Measurements from ENCODE around the gene PDIA5. TPM values are rescaled to one million over a fixed set of nuclear protein-coding genes. Genes with fewer than 3 reads are reported as not detected.

The PDIA5 gene
- total RNA-seq, 1 experiment from 2014 or later = 24.3 TPM

GRCh38 chr3:123038751-123039150 lies 28.1 kb upstream of the PDIA5 start:
- Histone ChIP-seq H2BK15ac (ENCODE audit: low read depth, low read length) (no peak overlapping the region), H3K9ac (ENCODE audit: extremely low read depth, insufficient read length, low read length) (no peak overlapping the region), H3K4ac (ENCODE audit: low read depth, low read length) (no peak overlapping the region), H3K18ac (ENCODE audit: insufficient read length, low read depth, low read length) (no peak overlapping the region), H3K4me1 (ENCODE audit: insufficient read depth, low read length) (peaks cover 2% of the 10 kb centered on the region; the same call in 1 of the 2 replicates), H2BK120ac (ENCODE audit: low read depth, low read length, poor library complexity, severe bottlenecking) (no peak overlapping the region), H3K4me2 (ENCODE audit: insufficient read depth, insufficient read length, low read length) (no peak overlapping the region), H3K79me1 (ENCODE audit: insufficient read depth, low read depth, low read length, poor library complexity, severe bottlenecking) (no peaks in the 10 kb centered on the region), H3K23me2 (ENCODE audit: insufficient read length, low read depth, low read length, poor library complexity, severe bottlenecking) (no peaks in the 10 kb centered on the region), H3K27ac (ENCODE audit: insufficient read length, low read depth, low read length) (no peak overlapping the region), H2AK5ac (ENCODE audit: insufficient read length, low read length) (no peak overlapping the region), H3K14ac (ENCODE audit: insufficient read depth, low read length) (no peak overlapping the region), H4K20me1 (ENCODE audit: control insufficient read depth, insufficient read depth, insufficient read length) (no peaks in the 10 kb centered on the region), H4K91ac (ENCODE audit: insufficient read length, low read depth, low read length) (no peak overlapping the region), H2BK5ac (ENCODE audit: insufficient read length, low read length) (no peak overlapping the region), H3T11ph (ENCODE audit: low read length) (no peak overlapping the region), H2BK12ac (ENCODE audit: insufficient read length, low read depth, low read length) (no peak overlapping the region), H3K23ac (ENCODE audit: insufficient read length, low read depth, low read length) (no peak overlapping the region), H4K5ac (ENCODE audit: insufficient read length, low read depth, low read length) (no peak overlapping the region), H2AFZ (ENCODE audit: low read length) (no peak overlapping the region), H3K9me3 (ENCODE audit: control insufficient read depth, low read depth, low read length) (no peaks in the 10 kb centered on the region), H2BK20ac (ENCODE audit: low read depth, low read length, poor library complexity, severe bottlenecking) (no peak overlapping the region), H4K8ac (replicated peaks; ENCODE audit: insufficient read length, low read depth, low read length) (no peak overlapping the region), H3K79me2 (ENCODE audit: insufficient read depth, low read length) (no peaks in the 10 kb centered on the region), H3K56ac (ENCODE audit: insufficient read length, low read depth, low read length) (no peak overlapping the region), H3K27me3 (ENCODE audit: insufficient read depth, low read length) (no peaks in the 10 kb centered on the region)
- Mint-ChIP-seq H3K27me3 (ENCODE audit: low read depth) (peaks cover 26% of the 10 kb centered on the region), H3K4me1 (peaks cover 6 to 8% of the 10 kb centered on the region in 2 experiments), H3K9me3 (no peaks in the 10 kb centered on the region), H3K4me3 (no peak overlapping the region), H3K36me3 (ENCODE audit: insufficient read depth in 1 of 3, low read depth in 3 of 3) (no peaks in the 10 kb centered on the region), H3K27ac (no peak overlapping the region)
- TF ChIP-seq, protein P1, sequence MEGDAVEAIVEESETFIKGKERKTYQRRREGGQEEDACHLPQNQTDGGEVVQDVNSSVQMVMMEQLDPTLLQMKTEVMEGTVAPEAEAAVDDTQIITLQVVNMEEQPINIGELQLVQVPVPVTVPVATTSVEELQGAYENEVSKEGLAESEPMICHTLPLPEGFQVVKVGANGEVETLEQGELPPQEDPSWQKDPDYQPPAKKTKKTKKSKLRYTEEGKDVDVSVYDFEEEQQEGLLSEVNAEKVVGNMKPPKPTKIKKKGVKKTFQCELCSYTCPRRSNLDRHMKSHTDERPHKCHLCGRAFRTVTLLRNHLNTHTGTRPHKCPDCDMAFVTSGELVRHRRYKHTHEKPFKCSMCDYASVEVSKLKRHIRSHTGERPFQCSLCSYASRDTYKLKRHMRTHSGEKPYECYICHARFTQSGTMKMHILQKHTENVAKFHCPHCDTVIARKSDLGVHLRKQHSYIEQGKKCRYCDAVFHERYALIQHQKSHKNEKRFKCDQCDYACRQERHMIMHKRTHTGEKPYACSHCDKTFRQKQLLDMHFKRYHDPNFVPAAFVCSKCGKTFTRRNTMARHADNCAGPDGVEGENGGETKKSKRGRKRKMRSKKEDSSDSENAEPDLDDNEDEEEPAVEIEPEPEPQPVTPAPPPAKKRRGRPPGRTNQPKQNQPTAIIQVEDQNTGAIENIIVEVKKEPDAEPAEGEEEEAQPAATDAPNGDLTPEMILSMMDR (conservative IDR thresholded peaks at IDR 0.05) = no peak
- no peak for DNase-seq

Data from H9 (cell line).